OCI-LY7 (cell line): ENCODE data around the gene CCL13.

Source experiments
- EZH2phosphoT487 ChIP-seq: fragments of 200-600 bp; sonication (generic); IDR thresholded peaks from 2 replicates; pipeline ENCODE4 v1.6.1; 2018; ENCODE audit warnings: low read depth, borderline replicate concordance, mild to moderate bottlenecking, mixed run types, antibody characterized with exemption, low read length, moderate library complexity, mixed read lengths
- TF ChIP-seq, protein P1 (sequence below): fragments of 200-600 bp; sonication (generic); conservative IDR thresholded peaks from 2 replicates; pipeline ENCODE4 v1.5.1; 2014; ENCODE audit warnings: mild to moderate bottlenecking, antibody characterized with exemption, low read length, moderate library complexity, mixed read lengths

DNA sequence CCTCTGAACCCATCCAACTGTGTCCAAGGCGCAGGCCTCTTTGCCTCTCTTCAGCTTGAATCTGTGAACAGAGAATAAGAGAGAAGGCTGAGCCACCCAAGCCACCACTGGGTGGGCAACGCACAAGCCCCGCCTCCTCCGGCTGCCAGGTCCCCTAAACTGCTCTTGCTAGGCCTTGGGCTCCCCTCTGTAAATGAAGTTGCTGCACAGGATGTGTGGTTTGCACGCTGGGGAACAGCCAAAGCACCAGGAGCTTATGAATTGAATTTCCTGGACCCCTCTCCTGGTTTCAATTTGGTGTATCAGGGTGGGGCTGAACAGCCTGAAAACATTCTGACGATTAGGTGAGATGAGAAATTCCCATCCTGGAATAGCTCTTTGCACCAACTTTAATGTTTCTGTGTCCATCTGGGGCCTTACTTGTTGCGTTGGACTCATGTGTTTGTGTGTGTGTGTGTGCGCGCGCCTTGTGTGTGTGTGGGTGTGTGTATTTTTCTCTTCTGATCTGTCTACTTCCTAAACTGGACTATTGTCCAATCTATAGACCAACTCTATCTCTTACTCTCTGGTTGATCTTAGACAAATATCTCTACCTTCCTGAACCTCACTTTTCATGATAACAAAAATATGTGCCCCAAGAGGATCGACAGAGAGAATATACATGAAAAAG, 4.5 kb downstream of the CCL13 start:
- TF ChIP-seq, protein P1, sequence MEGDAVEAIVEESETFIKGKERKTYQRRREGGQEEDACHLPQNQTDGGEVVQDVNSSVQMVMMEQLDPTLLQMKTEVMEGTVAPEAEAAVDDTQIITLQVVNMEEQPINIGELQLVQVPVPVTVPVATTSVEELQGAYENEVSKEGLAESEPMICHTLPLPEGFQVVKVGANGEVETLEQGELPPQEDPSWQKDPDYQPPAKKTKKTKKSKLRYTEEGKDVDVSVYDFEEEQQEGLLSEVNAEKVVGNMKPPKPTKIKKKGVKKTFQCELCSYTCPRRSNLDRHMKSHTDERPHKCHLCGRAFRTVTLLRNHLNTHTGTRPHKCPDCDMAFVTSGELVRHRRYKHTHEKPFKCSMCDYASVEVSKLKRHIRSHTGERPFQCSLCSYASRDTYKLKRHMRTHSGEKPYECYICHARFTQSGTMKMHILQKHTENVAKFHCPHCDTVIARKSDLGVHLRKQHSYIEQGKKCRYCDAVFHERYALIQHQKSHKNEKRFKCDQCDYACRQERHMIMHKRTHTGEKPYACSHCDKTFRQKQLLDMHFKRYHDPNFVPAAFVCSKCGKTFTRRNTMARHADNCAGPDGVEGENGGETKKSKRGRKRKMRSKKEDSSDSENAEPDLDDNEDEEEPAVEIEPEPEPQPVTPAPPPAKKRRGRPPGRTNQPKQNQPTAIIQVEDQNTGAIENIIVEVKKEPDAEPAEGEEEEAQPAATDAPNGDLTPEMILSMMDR, result no peak
- no peak for TF ChIP-seq EZH2phosphoT487
